Effector memory CD4-positive, alpha-beta T cell (primary cell): ENCODE data around the gene FAM184A.

ENCODE experiments used
- DNase-seq, 3 donors: peaks; one replicate each; pipeline ENCODE4 v3.0.0-alpha.2; 2020
- H3K27ac ChIP-seq: 2 replicates; pipeline ENCODE4 v1.7.0; 2013; ENCODE audit warnings: mild to moderate bottlenecking, low read length, moderate library complexity; ENCODE audit not compliant: insufficient read depth, poor library complexity, severe bottlenecking
- H3K27me3 ChIP-seq: replicated peaks from 2 replicates; pipeline ENCODE4 v1.7.0; 2013; ENCODE audit warnings: mild to moderate bottlenecking, low read length; ENCODE audit not compliant: insufficient read depth, control insufficient read depth, poor library complexity, severe bottlenecking
- H3K36me3 ChIP-seq: 2 replicates; pipeline ENCODE4 v1.7.0; 2013; ENCODE audit warnings: mild to moderate bottlenecking, low read length, moderate library complexity; ENCODE audit not compliant: control insufficient read depth, insufficient read depth
- H3K4me1 ChIP-seq: 2 replicates; pipeline ENCODE4 v1.7.0; 2013; ENCODE audit warnings: low read length, mild to moderate bottlenecking; ENCODE audit not compliant: control insufficient read depth, insufficient read depth, poor library complexity, severe bottlenecking
- H3K4me3 ChIP-seq: 2 replicates; pipeline ENCODE4 v1.7.0; 2013; ENCODE audit warnings: low read length, low read depth, mild to moderate bottlenecking; ENCODE audit not compliant: insufficient read depth, poor library complexity, severe bottlenecking
- H3K9me3 ChIP-seq: 2 replicates; pipeline ENCODE4 v1.7.0; 2013; ENCODE audit warnings: mild to moderate bottlenecking, low read length, moderate library complexity; ENCODE audit not compliant: control insufficient read depth

FAM184A gene

DNA sequence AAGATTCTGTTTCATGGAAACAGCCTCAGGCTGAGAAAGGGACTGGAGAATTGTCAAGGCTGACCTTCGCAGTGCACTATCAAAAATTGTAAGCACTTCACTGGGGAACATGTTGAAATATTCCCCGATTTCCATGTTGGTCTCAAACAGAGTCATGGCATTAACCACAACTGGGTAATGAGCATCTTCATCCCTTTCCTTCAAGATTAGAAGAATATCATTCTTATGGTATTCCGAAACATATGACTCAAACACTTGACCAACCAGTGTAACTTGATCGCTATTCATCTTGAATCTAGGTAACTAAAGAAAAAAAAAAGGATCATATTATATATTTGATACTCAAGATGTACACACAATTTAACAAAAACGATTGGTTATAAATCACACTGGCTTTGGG, 147.0 kb downstream of the FAM184A start:
- no peak overlapping the region for H3K27ac ChIP-seq
- DNase-seq = no peak
- no peaks in the 10 kb centered on the region for H3K9me3 ChIP-seq
- H3K4me3 ChIP-seq = no peak overlapping the region
- peaks cover 11% of the 10 kb centered on the region for H3K36me3 ChIP-seq
- H3K4me1 ChIP-seq = peaks cover 7% of the 10 kb centered on the region
- H3K27me3 ChIP-seq = no peaks in the 10 kb centered on the region

DNA sequence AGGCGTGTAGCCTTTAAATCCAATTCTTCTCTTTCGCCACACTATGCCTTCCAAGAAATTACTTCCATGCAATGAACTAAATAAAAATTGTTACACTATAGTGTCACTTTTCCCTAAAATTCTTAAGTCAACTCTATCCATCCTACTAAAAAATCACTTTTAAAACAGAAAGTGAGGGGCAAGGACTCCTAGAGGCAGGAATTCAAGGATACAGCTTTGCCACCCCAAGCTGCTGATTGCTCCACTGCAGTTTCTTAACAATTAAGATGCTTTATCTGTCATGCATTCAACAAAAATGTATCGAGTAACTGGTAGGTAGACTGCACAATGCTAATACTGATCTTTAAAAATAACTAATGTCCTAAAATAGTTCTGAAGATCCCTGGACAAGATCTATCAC, 147.8 kb downstream of the FAM184A start:
- no peaks in the 10 kb centered on the region for H3K27me3 ChIP-seq
- H3K27ac ChIP-seq = no peak overlapping the region
- H3K36me3 ChIP-seq = peaks cover 15% of the 10 kb centered on the region
- H3K4me1 ChIP-seq = peaks cover 7% of the 10 kb centered on the region
- DNase-seq = no peak
- no peak overlapping the region for H3K4me3 ChIP-seq
- no peaks in the 10 kb centered on the region for H3K9me3 ChIP-seq

DNA sequence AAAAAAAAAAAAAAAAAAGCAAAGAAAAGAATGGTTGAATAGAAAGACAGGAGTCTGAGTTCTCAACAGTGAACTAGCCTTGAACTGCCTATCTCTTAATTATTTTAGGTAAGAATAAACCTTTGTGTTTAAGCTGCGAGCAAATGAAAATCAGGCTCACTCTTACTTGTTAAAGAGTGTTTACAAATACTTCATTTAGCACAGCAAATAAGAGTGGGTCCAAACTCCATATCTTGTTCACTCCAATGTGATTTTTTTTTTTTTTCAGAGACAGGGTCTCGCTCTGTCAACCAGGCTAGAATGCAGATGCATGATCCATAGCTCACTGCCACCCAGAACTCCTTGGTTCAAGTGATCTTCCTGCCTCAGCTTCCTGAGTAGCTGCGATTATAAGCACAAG, 155.4 kb downstream of the FAM184A start:
- peaks cover 37% of the 10 kb centered on the region for H3K36me3 ChIP-seq
- H3K27ac ChIP-seq = no peak overlapping the region
- no peaks in the 10 kb centered on the region for H3K4me1 ChIP-seq
- H3K4me3 ChIP-seq = no peak overlapping the region
- no peak for DNase-seq
- H3K9me3 ChIP-seq = no peaks in the 10 kb centered on the region
- no peaks in the 10 kb centered on the region for H3K27me3 ChIP-seq

DNA sequence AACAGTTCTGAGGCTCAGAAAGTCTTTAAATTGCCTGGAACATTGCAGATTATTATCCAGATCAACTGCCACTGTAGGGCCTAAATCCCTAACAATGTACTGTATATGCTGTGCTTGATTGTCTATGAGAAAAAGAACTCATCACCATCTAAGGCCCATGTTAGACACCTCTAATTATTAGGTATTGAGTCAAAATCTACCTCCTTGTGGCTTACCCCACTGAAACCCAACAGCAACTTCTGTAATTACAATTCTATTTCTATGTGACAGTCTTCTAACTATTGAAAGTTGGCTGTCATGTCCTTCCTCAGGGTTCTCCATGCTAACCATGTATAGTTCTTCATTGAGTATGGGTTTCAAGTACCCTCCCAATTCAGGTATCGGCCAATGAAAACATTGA, 157.4 kb downstream of the FAM184A start:
- H3K36me3 ChIP-seq = peaks cover 40% of the 10 kb centered on the region

DNA sequence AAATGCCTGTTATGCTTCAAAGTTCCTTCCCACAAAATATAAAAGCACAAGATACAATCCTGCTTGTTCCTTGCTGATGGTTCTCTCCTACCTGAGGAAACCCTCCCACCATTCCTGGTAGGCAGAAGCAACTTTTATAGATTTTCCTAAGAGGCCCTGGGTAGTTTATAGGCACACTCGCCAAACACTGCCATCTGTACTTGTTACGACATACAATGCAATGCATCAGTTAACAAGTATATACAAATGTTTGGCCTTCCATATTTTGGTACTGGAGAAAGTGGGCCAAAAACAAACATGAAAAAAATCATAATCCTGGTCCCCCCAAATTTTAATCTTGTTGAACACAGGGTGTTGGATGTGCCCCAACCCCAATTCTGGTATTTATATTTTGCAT, 160.1 kb downstream of the FAM184A start:
- Histone ChIP-seq H3K9me3 (no peaks in the 10 kb centered on the region), H3K4me1 (no peaks in the 10 kb centered on the region), H3K36me3 (peaks cover 44% of the 10 kb centered on the region), H3K4me3 (no peak overlapping the region), H3K27ac (no peak overlapping the region), H3K27me3 (no peaks in the 10 kb centered on the region)
- no peak for DNase-seq

More for the DNA sequence above, 157.4 kb downstream of the FAM184A start:
- Histone ChIP-seq H3K27ac (no peak overlapping the region), H3K4me1 (no peaks in the 10 kb centered on the region), H3K9me3 (no peaks in the 10 kb centered on the region), H3K27me3 (no peaks in the 10 kb centered on the region), H3K4me3 (no peak overlapping the region)
- DNase-seq = no peak

DNA sequence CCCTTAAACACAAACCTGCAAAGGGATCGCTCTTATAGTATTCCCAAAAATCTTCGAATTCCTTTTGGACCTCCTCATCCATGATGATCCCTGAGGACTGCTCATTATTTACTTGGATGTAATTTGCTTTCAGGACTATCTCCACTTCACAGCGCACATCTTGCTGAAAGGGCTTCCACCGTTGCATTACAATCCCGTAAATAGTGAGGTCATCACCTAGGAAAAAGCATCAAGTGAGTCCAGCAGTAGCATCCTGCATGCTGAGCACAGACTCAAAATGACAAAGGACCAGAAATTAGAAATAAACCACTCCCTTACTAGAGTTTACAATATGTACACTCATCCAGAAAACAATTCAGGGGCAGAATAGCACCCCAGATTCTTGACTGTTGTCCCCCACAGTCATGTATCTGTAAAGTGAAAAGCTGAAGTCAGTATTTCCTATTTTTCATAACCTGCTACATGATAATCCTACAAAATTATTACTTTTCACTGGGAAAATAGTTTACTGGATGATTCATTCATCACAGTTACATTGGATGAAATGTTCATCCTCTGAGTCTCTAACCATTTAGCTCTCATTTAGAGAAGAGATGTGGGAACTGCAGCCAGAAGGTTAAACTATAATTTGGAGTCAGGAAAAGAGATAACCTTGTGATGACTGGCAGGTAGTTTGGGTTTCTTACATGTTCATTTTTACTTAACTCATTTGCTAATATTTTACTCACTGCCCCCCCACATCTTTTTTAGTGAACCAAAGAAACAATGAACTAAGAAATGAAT, 160.7 kb downstream of the FAM184A start:
- H3K27me3 ChIP-seq = no peaks in the 10 kb centered on the region
- DNase-seq = no peak
- H3K4me1 ChIP-seq = no peaks in the 10 kb centered on the region
- no peak overlapping the region for H3K27ac ChIP-seq
- no peaks in the 10 kb centered on the region for H3K9me3 ChIP-seq
- H3K4me3 ChIP-seq = no peak overlapping the region
- peaks cover 45% of the 10 kb centered on the region for H3K36me3 ChIP-seq

DNA sequence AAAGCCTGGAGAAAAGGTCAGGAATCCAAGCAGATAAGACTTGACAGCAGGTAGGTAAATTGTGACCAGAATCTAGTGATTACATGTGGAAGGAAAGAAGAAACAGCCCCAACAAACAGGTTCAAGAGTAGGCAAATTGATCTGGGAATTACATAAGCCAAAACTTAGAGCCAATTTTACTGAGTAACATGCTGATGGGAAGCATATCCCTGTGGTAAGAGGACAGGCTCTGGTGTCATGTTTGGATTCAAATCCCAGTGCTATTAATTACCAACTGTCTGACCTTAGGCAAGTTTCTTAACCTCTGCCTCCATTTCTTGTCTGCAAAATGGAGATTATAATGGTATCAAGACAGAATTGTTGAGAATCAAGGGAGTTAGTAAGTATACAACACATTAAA, 163.9 kb downstream of the FAM184A start:
- no peak overlapping the region for H3K4me3 ChIP-seq
- H3K27ac ChIP-seq = no peak overlapping the region
- H3K4me1 ChIP-seq = no peaks in the 10 kb centered on the region
- H3K9me3 ChIP-seq = no peaks in the 10 kb centered on the region
- DNase-seq = no peak
- H3K36me3 ChIP-seq = peaks cover 50% of the 10 kb centered on the region
- no peaks in the 10 kb centered on the region for H3K27me3 ChIP-seq

DNA sequence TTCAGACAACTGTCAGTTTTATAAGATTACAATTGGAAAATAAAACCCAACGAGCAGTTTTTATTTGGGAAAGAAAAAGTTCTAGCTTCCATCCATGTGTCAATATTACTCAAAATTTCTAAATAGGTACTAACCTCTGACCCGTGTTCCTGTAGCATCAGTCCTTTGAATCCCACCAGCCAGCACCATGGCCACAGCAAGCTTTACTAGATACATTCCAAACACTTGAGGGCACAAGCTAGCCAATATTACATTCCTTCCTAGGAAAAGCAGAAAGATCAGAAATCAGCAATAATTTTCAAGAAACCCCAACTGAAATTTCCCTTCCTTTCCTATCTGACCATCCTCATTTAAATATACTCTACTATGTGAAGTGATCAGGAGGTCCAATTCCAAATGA, 165.3 kb downstream of the FAM184A start:
- no peak for DNase-seq
- H3K9me3 ChIP-seq = no peaks in the 10 kb centered on the region
- H3K27ac ChIP-seq = no peak overlapping the region
- no peaks in the 10 kb centered on the region for H3K4me1 ChIP-seq
- peaks cover 60% of the 10 kb centered on the region for H3K36me3 ChIP-seq
- H3K27me3 ChIP-seq = no peaks in the 10 kb centered on the region
- H3K4me3 ChIP-seq = no peak overlapping the region

DNA sequence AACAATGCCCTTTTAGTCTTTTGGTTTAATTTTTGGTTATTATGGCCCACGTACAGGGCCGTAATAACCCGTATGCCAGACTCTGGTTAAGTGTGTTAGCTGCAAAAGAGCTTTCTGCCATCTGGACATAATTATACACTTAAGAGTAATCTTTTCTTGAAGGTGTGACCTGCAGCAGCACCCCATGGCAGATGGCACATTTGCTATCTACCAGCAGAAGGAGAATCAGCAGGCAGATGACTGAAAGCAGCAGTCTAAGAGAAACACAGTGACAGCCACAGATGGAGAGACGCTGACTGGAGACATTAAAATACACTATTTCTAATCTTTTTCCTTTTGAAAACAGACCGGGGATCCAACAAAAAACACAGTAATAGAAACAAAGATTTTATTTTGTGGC, 165.8 kb downstream of the FAM184A start:
- Histone ChIP-seq H3K4me1 (no peaks in the 10 kb centered on the region), H3K27ac (no peak overlapping the region), H3K36me3 (peaks cover 61% of the 10 kb centered on the region), H3K9me3 (no peaks in the 10 kb centered on the region), H3K27me3 (no peaks in the 10 kb centered on the region), H3K4me3 (no peak overlapping the region)
- DNase-seq = no peak
